Measurements from ENCODE around the gene RAB37.

The RAB37 gene

DNA sequence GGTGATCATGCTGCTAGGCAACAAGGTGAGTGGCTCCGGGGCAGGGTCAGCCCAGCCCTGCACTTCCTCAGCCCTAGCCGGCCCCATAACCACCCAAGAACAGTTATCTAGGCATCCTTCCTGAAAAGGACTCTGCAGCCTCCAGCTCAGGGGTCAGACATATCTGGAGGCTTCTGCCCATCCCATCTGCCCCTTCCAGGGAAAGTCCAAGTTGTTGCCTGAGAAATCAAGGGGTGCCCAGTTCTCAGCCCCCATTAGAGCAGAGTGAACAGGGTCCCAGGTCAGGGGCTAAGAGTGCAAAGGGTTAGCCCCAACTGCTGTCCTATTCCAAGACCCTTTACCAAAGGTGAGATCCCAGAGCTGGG, 7.3 kb downstream of the RAB37 start:
- Histone ChIP-seq H3K9ac (peak overlapping the region in 8 of 11 experiments; percentile 17 to 60 (median 35); a peak in 10 of 22 replicates), H3K9me3 (replicated peaks in 1 of 11) (no peaks in the 10 kb centered on the region), H3K36me3 (peaks cover 0 to 47% (median 9%) of the 10 kb centered on the region in 11 experiments; a peak in 11 of 22 replicates), H3K27ac (peak overlapping the region in 8 of 11 experiments; percentile 34 to 99 (median 88); a peak in 12 of 22 replicates), H4K20me1 (peaks cover 9 to 23% (median 9%) of the 10 kb centered on the region in 11 experiments; a peak in 21 of 22 replicates), H3K27me3 (peaks cover 0 to 31% (median 18%) of the 10 kb centered on the region in 11 experiments; a peak in 13 of 22 replicates), H3K4me2 (peak overlapping the region; percentile 97 to 100 (median 98)), H3K4me3 (peak overlapping the region in 2 of 10 experiments; percentile 1 to 12; a peak in 2 of 20 replicates), H3K4me1 (peaks cover 84 to 93% (median 88%) of the 10 kb centered on the region in 10 experiments)
- no peak for TF ChIP-seq Cebpa-rat (IDR thresholded peaks at IDR 0.05)

DNA sequence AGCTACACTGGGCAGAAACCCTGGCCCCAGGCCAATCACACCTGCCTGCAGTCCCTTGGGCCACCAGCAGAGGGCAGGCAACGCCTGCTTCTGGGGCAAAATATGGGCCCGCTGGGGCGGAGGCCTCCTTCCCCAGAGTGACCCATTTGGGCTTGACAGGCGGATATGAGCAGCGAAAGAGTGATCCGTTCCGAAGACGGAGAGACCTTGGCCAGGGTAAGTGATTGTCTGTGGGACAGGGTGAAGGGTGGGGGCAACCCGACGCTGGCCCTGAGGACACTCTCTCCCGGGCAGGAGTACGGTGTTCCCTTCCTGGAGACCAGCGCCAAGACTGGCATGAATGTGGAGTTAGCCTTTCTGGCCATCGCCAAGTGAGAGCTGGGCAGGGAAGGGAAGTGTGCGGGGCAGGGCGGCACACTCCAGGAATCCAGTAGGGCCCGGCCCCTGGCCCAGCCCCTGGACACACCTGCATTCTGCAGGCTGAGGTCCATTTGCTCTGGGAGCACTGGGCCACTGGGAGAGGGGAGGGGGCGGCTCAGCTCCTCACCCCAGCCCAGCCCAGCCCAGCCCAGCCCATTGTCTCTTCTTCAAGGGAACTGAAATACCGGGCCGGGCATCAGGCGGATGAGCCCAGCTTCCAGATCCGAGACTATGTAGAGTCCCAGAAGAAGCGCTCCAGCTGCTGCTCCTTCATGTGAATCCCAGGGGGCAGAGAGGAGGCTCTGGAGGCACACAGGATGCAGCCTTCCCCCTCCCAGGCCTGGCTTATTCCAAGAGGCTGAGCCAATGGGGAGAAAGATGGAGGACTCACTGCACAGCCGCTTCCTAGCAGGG, 7.9 kb downstream of the RAB37 start:
- H3K36me3 ChIP-seq = peaks cover 0 to 50% (median 9%) of the 10 kb centered on the region in 11 experiments; a peak in 11 of 22 replicates
- H3K4me2 ChIP-seq = peak overlapping the region; percentile 97 to 100 (median 98)
- H3K27ac ChIP-seq = peak overlapping the region in 7 of 11 experiments; percentile 20 to 98 (median 38); a peak in 11 of 22 replicates
- peaks cover 0 to 37% (median 24%) of the 10 kb centered on the region in 11 experiments; a peak in 13 of 22 replicates for H3K27me3 ChIP-seq
- peaks cover 82 to 93% (median 84%) of the 10 kb centered on the region in 10 experiments for H3K4me1 ChIP-seq
- no peaks in the 10 kb centered on the region for H3K9me3 ChIP-seq (replicated peaks in 1 of 11)
- peak overlapping the region in 1 of 10 experiments; percentile 1; a peak in 1 of 20 replicates for H3K4me3 ChIP-seq
- H3K9ac ChIP-seq = peak overlapping the region in 8 of 11 experiments; percentile 20 to 60 (median 30); a peak in 10 of 22 replicates
- H4K20me1 ChIP-seq = peaks cover 15 to 29% (median 15%) of the 10 kb centered on the region in 11 experiments
- no peak for TF ChIP-seq Cebpa-rat (IDR thresholded peaks at IDR 0.05)

DNA sequence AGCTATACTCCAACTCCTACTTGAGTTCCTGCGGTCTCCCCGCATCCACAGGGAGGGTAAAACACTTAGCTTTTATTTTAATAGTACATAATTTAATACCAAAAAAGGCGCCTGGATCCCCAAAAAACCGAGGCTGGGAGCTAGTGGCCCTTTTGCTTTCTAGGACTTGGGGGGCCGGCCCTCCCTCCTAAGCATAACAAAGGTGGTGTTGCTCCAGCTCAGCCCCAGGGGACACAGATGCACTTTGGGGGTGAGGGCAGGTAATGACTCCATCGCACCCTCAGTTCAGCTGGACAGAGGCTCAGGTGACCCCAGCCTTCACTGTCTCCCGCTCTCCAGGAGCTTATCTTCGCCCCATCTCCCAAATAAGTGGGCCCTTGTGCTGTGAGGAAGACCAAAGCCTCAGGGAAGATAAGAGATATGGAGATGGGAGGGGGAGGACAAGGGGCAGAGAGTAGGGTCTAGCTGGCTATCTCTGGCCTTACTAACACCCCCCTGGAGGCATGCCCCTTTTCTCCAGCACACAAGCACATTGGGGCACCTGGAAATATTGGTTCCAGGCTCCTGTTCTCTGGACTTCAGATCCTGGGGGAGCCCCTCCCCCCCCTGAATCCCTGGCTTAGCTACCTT, 8.6 kb downstream of the RAB37 start:
- Histone ChIP-seq H3K27me3 (peaks cover 0 to 42% (median 29%) of the 10 kb centered on the region in 11 experiments; a peak in 13 of 22 replicates), H3K4me1 (peaks cover 80 to 91% (median 83%) of the 10 kb centered on the region in 10 experiments), H3K9ac (peak overlapping the region in 4 of 11 experiments; percentile 25 to 60 (median 40); a peak in 5 of 22 replicates), H3K27ac (peak overlapping the region in 3 of 11 experiments; percentile 88 to 98 (median 95); a peak in 4 of 22 replicates), H4K20me1 (peaks cover 21 to 36% (median 22%) of the 10 kb centered on the region in 11 experiments), H3K9me3 (replicated peaks in 1 of 11) (no peaks in the 10 kb centered on the region), H3K36me3 (peaks cover 0 to 51% (median 9%) of the 10 kb centered on the region in 11 experiments; a peak in 11 of 22 replicates), H3K4me3 (no peak overlapping the region), H3K4me2 (peak overlapping the region; percentile 97 to 100 (median 98))
- no peak for TF ChIP-seq Cebpa-rat (IDR thresholded peaks at IDR 0.05)

DNA sequence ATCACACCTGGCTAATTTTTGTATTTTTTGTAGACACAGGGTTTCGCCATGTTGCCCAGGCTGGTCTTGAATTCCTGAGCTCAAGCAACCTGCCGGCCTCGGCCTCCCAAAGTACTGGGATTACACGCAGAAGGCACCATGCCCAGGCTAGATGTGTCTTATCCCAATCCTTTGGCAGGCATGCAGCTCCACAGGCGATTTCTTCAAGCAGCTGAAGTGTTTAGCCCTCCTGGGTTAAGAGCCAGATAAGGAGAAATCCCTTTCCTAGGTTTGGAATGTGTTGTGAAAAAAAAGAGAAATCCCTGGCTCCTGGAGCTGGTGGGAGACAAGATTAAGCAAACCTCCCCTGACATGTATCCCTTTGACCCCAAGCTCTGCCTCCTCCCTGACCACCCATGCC, 9.3 kb downstream of the RAB37 start:
- Histone ChIP-seq H3K27me3 (peaks cover 0 to 49% (median 32%) of the 10 kb centered on the region in 11 experiments; a peak in 13 of 22 replicates), H3K4me2 (peak overlapping the region; percentile 94 to 100 (median 98); a peak in 21 of 22 replicates), H3K4me3 (no peak overlapping the region), H3K36me3 (peaks cover 0 to 53% (median 13%) of the 10 kb centered on the region in 11 experiments; a peak in 11 of 22 replicates), H3K9ac (peak overlapping the region in 7 of 11 experiments; percentile 6 to 93 (median 38); a peak in 6 of 22 replicates), H4K20me1 (peaks cover 28 to 43% (median 29%) of the 10 kb centered on the region in 11 experiments), H3K9me3 (replicated peaks in 1 of 11) (no peaks in the 10 kb centered on the region), H3K4me1 (peaks cover 80 to 91% (median 83%) of the 10 kb centered on the region in 10 experiments), H3K27ac (peak overlapping the region in 3 of 11 experiments; percentile 31 to 88 (median 45); a peak in 4 of 22 replicates)
- TF ChIP-seq Cebpa-rat (IDR thresholded peaks at IDR 0.05) = no peak

DNA sequence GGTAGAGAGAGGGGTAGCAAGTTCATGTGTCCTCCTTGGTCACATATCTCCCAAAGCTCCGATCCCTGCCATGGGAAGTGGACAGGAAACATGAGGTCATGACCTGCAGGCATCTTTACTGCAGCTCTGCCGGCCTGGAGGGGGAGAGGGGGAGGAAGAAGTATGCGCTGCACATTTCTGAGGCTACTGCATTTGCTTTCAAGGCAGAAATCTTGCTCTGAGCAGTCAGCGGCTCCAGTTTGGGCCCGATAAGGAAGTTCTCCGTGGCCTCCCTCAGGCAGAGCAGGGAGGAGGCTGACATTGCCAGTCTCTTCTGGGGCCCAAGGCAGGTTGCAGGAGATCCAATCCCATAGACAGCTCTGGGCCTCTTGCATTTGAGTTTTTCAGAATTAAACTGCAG, 9.9 kb downstream of the RAB37 start:
- Histone ChIP-seq H3K9me3 (replicated peaks in 1 of 11) (no peaks in the 10 kb centered on the region), H4K20me1 (peaks cover 34 to 49% (median 35%) of the 10 kb centered on the region in 11 experiments), H3K9ac (peak overlapping the region in 8 of 11 experiments; percentile 6 to 93 (median 40); a peak in 7 of 22 replicates), H3K4me2 (peak overlapping the region; percentile 94 to 100 (median 98)), H3K4me1 (peaks cover 80 to 91% (median 83%) of the 10 kb centered on the region in 10 experiments), H3K36me3 (peaks cover 0 to 58% (median 14%) of the 10 kb centered on the region in 11 experiments; a peak in 12 of 22 replicates), H3K27me3 (peaks cover 0 to 51% (median 32%) of the 10 kb centered on the region in 11 experiments; a peak in 13 of 22 replicates), H3K27ac (peak overlapping the region in 5 of 11 experiments; percentile 31 to 88 (median 62); a peak in 8 of 22 replicates), H3K4me3 (no peak overlapping the region; a peak in 1 of 20 replicates)
- TF ChIP-seq Cebpa-rat (IDR thresholded peaks at IDR 0.05) = no peak

DNA sequence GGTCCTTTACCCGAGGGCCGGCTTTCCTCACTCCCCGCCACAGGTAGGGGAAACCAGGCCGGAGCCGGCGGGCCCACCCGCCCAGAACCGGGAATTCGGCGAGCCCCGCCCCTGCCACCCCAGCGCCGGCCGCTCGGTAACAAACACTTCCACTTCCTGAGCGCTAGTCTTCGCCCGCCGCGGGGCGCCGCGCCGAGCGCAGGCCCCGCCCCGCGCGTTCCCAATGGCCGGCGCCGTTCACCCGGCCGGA, 11.1 kb downstream of the RAB37 start:
- no peak for TF ChIP-seq Cebpa-rat (IDR thresholded peaks at IDR 0.05)
- Histone ChIP-seq H3K4me2 (peak overlapping the region; percentile 94 to 100 (median 98)), H3K9ac (peak overlapping the region; percentile 79 to 98 (median 92)), H3K4me3 (peak overlapping the region; percentile 87 to 100 (median 90)), H3K36me3 (peaks cover 0 to 66% (median 25%) of the 10 kb centered on the region in 11 experiments; a peak in 15 of 22 replicates), H4K20me1 (peaks cover 46 to 62% (median 47%) of the 10 kb centered on the region in 11 experiments), H3K4me1 (peaks cover 72 to 85% (median 83%) of the 10 kb centered on the region in 10 experiments), H3K9me3 (replicated peaks in 1 of 11) (no peaks in the 10 kb centered on the region), H3K27ac (peak overlapping the region; percentile 62 to 96 (median 85)), H3K27me3 (peaks cover 0 to 51% (median 32%) of the 10 kb centered on the region in 11 experiments; a peak in 13 of 22 replicates)

DNA sequence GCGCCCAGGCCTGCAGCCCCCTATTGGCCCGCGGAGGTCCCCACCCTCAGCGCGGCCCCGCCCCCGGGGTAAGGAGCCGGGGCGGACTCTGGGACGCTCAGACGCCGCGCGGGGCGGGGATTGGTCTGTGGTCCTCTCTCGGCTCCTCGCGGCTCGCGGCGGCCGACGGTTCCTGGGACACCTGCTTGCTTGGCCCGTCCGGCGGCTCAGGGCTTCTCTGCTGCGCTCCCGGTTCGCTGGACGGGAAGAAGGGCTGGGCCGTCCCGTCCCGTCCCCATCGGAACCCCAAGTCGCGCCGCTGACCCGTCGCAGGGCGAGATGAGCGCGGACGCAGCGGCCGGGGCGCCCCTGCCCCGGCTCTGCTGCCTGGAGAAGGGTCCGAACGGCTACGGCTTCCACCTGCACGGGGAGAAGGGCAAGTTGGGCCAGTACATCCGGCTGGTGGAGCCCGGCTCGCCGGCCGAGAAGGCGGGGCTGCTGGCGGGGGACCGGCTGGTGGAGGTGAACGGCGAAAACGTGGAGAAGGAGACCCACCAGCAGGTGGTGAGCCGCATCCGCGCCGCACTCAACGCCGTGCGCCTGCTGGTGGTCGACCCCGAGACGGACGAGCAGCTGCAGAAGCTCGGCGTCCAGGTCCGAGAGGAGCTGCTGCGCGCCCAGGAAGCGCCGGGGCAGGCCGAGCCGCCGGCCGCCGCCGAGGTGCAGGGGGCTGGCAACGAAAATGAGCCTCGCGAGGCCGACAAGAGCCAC, 11.6 kb downstream of the RAB37 start, which contains the start of gene NHERF1:
Gene NHERF1, plus strand, starts transcription at position 100 of the 750 bp plus-strand sequence. Its CDS starts 219 bp downstream, at position 319.
- Histone ChIP-seq H3K9me3 (replicated peaks in 1 of 11) (no peaks in the 10 kb centered on the region), H3K9ac (peak within 1 kb of the TSS; percentile 88 to 98 (median 93)), H3K4me2 (peak within 1 kb of the TSS; percentile 94 to 100 (median 99)), H3K36me3 (peaks cover 0 to 66% (median 23%) of the 10 kb centered on the region in 11 experiments; a peak in 14 of 22 replicates), H4K20me1 (peaks cover 51 to 67% (median 52%) of the 10 kb centered on the region in 11 experiments), H3K27me3 (peaks cover 0 to 51% (median 32%) of the 10 kb centered on the region in 11 experiments; a peak in 13 of 22 replicates), H3K27ac (peak within 1 kb of the TSS; percentile 75 to 96 (median 86)), H3K4me3 (peak within 1 kb of the TSS; percentile 87 to 100 (median 90)), H3K4me1 (peaks cover 70 to 85% (median 82%) of the 10 kb centered on the region in 10 experiments)
- TF ChIP-seq Cebpa-rat (IDR thresholded peaks at IDR 0.05) = no peak
